HepG2 (cell line): ENCODE results near the gene TMEFF2. TPM values are rescaled to one million over a fixed set of nuclear protein-coding genes. Genes with fewer than 3 reads are reported as not detected.

Source experiments
- ATAC-seq: fragments of 200-7000 bp; cut with Tn5 transposase; 3 replicates; pipeline ENCODE4 v1.9.1; 2020; ENCODE audit warnings: mild to moderate bottlenecking, moderate library complexity
- BruUV-seq: library from RNA; stranded (reverse); fragments of 400-500 nt; replicated peaks from 2 replicates; lab custom pipeline; 2021; lab: Mats Ljungman, UMichigan
- CTCF ChIA-PET: fragments of 300-600 bp; formaldehyde crosslinking; extraction: SDS; loops from one replicate; lab custom pipeline; 2021; ENCODE audit warnings: low total read pairs, inconsistent platforms, low intra/inter-chr PET ratio; lab: Yijun Ruan, JAX
- POLR2A ChIA-PET: fragments of 350-600 bp; sonication (Branson Sonifier 250); formaldehyde crosslinking; loops from one replicate; lab custom pipeline; 2020; ENCODE audit warnings: antibody characterized with exemption, inconsistent platforms; lab: Yijun Ruan, JAX
- DNase-seq: peaks from one replicate; pipeline ENCODE4 v3.0.0-alpha.2; 2015; ENCODE audit warnings: low spot score
- FAIRE-seq: peaks from 3 replicates; lab custom pipeline; 2011; peaks lifted over from hg19 to GRCh38; lab: Jason Lieb, UNC
- H2AFZ ChIP-seq: one replicate; pipeline ENCODE4 v1.6.1; 2011; ENCODE audit warnings: low read length, inconsistent platforms
- H3K27ac ChIP-seq: fragments of 300-600 bp; 3 replicates; pipeline ENCODE4 v1.8.0; 2011; ENCODE audit warnings: mixed run types, mild to moderate bottlenecking, mixed read lengths, low read length, inconsistent platforms; ENCODE audit not compliant: insufficient read depth; ENCODE audit errors: extremely low read length
- H3K27me3 ChIP-seq, 2 experiments: fragments of 200-600 bp in 1 of 2; 2 replicates in 1 of 2; 3 replicates in 1 of 2; pipeline versions ENCODE4 v1.6.0 to v1.8.0; 2011; ENCODE audit warnings: low read length in 2 of 2, mild to moderate bottlenecking in 2 of 2, moderate library complexity in 2 of 2, inconsistent platforms in 1 of 2; ENCODE audit not compliant: insufficient read depth in 2 of 2, control insufficient read depth in 1 of 2
- H3K36me3 ChIP-seq, 2 experiments: fragments of 200-600 bp in 1 of 2; replicated peaks in 1 of 2; 2 replicates in 1 of 2; 3 replicates in 1 of 2; pipeline versions ENCODE4 v1.5.1 to v1.8.0; 2011; ENCODE audit warnings: low read length in 2 of 2, inconsistent platforms in 1 of 2; ENCODE audit not compliant: insufficient read depth in 2 of 2, control insufficient read depth in 1 of 2
- H3K4me1 ChIP-seq: 2 replicates; pipeline ENCODE4 v1.5.1; 2012; ENCODE audit warnings: low read length, inconsistent platforms; ENCODE audit not compliant: insufficient read depth
- H3K4me2 ChIP-seq: 2 replicates; pipeline ENCODE4 v1.6.0; 2011; ENCODE audit warnings: low read depth, low read length, inconsistent platforms
- H3K4me3 ChIP-seq, 3 experiments: fragments of 200-600 bp in 1 of 3; sonication (generic), shearing (Covaris generic) in 1 of 3; replicated peaks in 1 of 3; 2 replicates each; pipeline ENCODE4 v1.5.1; 2011 to 2016; ENCODE audit warnings: low read length in 3 of 3, inconsistent platforms in 2 of 3, low read depth in 2 of 3, mild to moderate bottlenecking in 2 of 3, control low read depth in 1 of 3, mixed read lengths in 1 of 3; ENCODE audit not compliant: insufficient read depth in 1 of 3
- H3K79me2 ChIP-seq: one replicate; pipeline ENCODE4 v1.6.1; 2011; ENCODE audit warnings: low read length, inconsistent platforms; ENCODE audit not compliant: insufficient read depth
- H3K9ac ChIP-seq: 2 replicates; pipeline ENCODE4 v1.6.0; 2011; ENCODE audit warnings: mild to moderate bottlenecking, low read depth, low read length, inconsistent platforms; ENCODE audit not compliant: insufficient read depth
- H3K9me3 ChIP-seq: 2 replicates; pipeline ENCODE4 v1.5.1; 2012; ENCODE audit warnings: mild to moderate bottlenecking, low read length
- H4K20me1 ChIP-seq: 2 replicates; pipeline ENCODE4 v1.6.0; 2011; ENCODE audit warnings: inconsistent platforms, mild to moderate bottlenecking, low read length, moderate library complexity; ENCODE audit not compliant: insufficient read depth
- ARNT2 ChIP-seq: sonication (generic); formaldehyde crosslinking; IDR thresholded peaks from 2 replicates; pipeline ENCODE4 v1.8.0; 2022; ENCODE audit warnings: mild to moderate bottlenecking, low read depth, missing genetic modification reagents, moderate library complexity
- ATF7 ChIP-seq, 2 experiments: fragments of 450-650 bp in 1 of 2; sonication (generic) in 1 of 2; formaldehyde crosslinking in 1 of 2; IDR thresholded peaks; 2 replicates each; pipeline versions ENCODE4 v1.4.0 to v1.6.1; 2016 to 2020; ENCODE audit warnings: antibody characterized with exemption in 1 of 2, mild to moderate bottlenecking in 1 of 2, missing genetic modification reagents in 1 of 2
- CREB1 ChIP-seq, 2 experiments: fragments of 450-650 bp in 1 of 2; IDR thresholded peaks; 2 replicates each; pipeline ENCODE4 v1.6.1; 2016 to 2017; ENCODE audit warnings: control low read depth in 1 of 2, mild to moderate bottlenecking in 1 of 2, missing compliant biosample characterization in 1 of 2, missing genetic modification characterization in 1 of 2
- HNF4G ChIP-seq, 2 experiments: sonication (generic) in 1 of 2; formaldehyde crosslinking in 1 of 2; IDR thresholded peaks; 2 replicates each; pipeline versions ENCODE4 v1.4.0 to v1.6.1; 2011 to 2020; ENCODE audit warnings: borderline replicate concordance in 2 of 2, low read depth in 2 of 2, mild to moderate bottlenecking in 2 of 2, low read length in 1 of 2, missing genetic modification reagents in 1 of 2, moderate library complexity in 1 of 2
- NBN ChIP-seq: fragments of 450-650 bp; conservative IDR thresholded peaks from 2 replicates; pipeline ENCODE4 v1.6.1; 2017
- RBAK ChIP-seq: sonication (generic); formaldehyde crosslinking; IDR thresholded peaks from 2 replicates; pipeline ENCODE4 v1.5.1; 2020; ENCODE audit warnings: mild to moderate bottlenecking, missing genetic modification reagents
- WGBS: methylation state at CpG from one replicate; pipeline ENCODE4 v1.1.6; 2017; ENCODE audit warnings: low lambda C conversion rate; 5-methylcytosine and 5-hydroxymethylcytosine counted together
- in situ Hi-C: cut with HindIII; loops from 2 replicates; pipeline ENCODE4 v1.10.0; 2017; ENCODE audit warnings: low pct_unique_long_range_greater_than_20kb; ENCODE audit not compliant: extremely low pct_ligation_motif_present
- intact Hi-C: fragments of 100-400 bp; cut with micrococcal nuclease; formaldehyde crosslinking; loops from one replicate; pipeline ENCODE4 v1.10.0; 2022; ENCODE audit not compliant: unreplicated experiment
- polyA plus RNA-seq, 8 experiments: library from polyadenylated mRNA; depleted of rRNA in 3 of 8; stranded (reverse) in 7 of 8; unstranded in 1 of 8; fragments of >200 nt; fragmentation: Illumina TruSeq in 4 of 8; extraction: Trizol in 4 of 8; gene quantifications; 2 replicates each; pipeline versions ENCODE4 v1.2.1 to v1.2.3, GENCODE V29; 2011 to 2016; ENCODE audit warnings: low read depth in 4 of 8, missing spikeins in 1 of 8, mixed read lengths in 1 of 8; ENCODE audit not compliant: insufficient read depth in 1 of 8
- total RNA-seq, 5 experiments: library from RNA; depleted of rRNA; stranded (reverse); fragments of >200 nt; fragmentation: Illumina TruSeq; extraction: Trizol; gene quantifications; 2 replicates each; pipeline ENCODE4 v1.2.3, GENCODE V29; 2016; ENCODE audit warnings: low read depth in 1 of 5
- TF ChIP-seq, protein P1 (sequence below): sonication (generic); formaldehyde crosslinking; IDR thresholded peaks from 2 replicates; pipeline ENCODE4 v1.5.0; 2020; ENCODE audit warnings: missing genetic modification reagents

Gene TMEFF2
- total and polyA plus RNA-seq, 2 of the 13 experiments (the other 11 are each of a cell fraction or from before 2014, with no cell fraction given) = not detected

DNA sequence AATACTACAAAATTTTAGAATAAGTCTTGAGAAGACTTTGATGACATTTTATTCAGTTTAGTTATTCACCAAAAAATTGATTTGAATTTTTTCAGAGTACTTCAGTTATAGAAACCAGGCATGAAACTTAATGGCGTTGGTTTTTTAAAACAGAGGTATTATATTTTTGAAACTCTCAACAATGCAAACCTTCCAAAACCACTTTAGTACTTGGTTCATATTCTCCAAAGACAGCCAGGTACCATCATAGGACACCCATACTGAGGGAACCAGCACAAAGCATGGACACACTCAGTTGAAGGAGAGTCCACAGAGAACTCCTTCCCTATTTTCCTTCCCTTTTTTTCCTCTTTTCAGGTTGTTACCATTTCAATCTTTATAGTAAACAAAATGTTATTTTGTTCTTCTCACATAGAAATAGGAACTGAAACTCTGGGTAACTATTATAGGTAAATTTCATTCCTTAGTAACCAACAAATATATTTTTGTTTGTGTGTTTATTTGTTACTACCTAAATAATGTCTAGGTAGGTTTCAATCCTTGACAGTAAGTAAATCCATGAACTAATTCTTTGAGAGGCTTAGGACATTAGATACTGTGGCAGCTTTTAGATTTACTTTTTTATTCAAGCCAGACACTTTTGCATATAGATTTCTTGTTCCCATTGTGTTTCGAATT, 95.8 kb downstream of the TMEFF2 start (continued):
- TF ChIP-seq, protein P1, sequence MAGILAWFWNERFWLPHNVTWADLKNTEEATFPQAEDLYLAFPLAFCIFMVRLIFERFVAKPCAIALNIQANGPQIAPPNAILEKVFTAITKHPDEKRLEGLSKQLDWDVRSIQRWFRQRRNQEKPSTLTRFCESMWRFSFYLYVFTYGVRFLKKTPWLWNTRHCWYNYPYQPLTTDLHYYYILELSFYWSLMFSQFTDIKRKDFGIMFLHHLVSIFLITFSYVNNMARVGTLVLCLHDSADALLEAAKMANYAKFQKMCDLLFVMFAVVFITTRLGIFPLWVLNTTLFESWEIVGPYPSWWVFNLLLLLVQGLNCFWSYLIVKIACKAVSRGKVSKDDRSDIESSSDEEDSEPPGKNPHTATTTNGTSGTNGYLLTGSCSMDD (CRISPR knock-in tag) = no peak

DNA sequence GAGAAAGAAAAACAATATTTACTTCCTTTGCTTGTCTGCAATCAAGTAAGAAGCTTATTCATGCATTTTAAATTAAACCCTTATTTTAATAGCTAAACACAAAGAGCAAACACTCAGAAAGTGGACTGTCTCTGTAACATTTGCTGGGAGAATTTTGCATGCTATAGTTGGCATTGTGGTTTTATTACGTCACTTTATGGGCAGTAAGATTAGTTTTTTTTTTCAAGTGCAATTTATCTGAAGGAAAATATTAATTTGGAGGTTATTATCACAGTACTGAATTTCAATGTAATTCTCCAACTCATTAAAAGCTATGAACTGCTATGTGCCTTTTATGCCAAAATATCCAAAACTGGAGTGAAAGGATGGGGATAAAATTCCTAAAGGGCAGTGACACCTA, 103.3 kb downstream of the TMEFF2 start:
- H3K27ac ChIP-seq = no peak overlapping the region
- H3K79me2 ChIP-seq = no peaks in the 10 kb centered on the region
- BruUV-seq = no TSS peak
- H3K4me1 ChIP-seq = no peaks in the 10 kb centered on the region
- H3K27me3 ChIP-seq = no peaks in the 10 kb centered on the region
- no peaks in the 10 kb centered on the region for H3K9me3 ChIP-seq
- intact Hi-C loops = no loop called here
- no peak overlapping the region for H3K4me2 ChIP-seq
- H3K9ac ChIP-seq = no peak overlapping the region
- H4K20me1 ChIP-seq = no peaks in the 10 kb centered on the region
- ATAC-seq (no peak), FAIRE-seq (no peak), DNase-seq (no peak)
- ChIA-PET CTCF (no interaction called here), POLR2A (no interaction called here)
- WGBS = 2% methylated on average over 1 of the region's 1 CpG
- in situ Hi-C loops = no loop called here
- H3K4me3 ChIP-seq = no peak overlapping the region
- H2AFZ ChIP-seq = no peak overlapping the region
- H3K36me3 ChIP-seq = no peaks in the 10 kb centered on the region
- peak; percentile 60; the same call in 1 of the 2 replicates for TF ChIP-seq CREB1 (IDR thresholded peaks at IDR 0.05)
- TF ChIP-seq CREB1 (CRISPR knock-in tag; IDR thresholded peaks at IDR 0.05) = no peak
- TF ChIP-seq ARNT2 (CRISPR knock-in tag) = no peak
- peak; percentile 75 for TF ChIP-seq ATF7 (IDR thresholded peaks at IDR 0.05)
- no peak for TF ChIP-seq ATF7 (CRISPR knock-in tag; IDR thresholded peaks at IDR 0.05)

DNA sequence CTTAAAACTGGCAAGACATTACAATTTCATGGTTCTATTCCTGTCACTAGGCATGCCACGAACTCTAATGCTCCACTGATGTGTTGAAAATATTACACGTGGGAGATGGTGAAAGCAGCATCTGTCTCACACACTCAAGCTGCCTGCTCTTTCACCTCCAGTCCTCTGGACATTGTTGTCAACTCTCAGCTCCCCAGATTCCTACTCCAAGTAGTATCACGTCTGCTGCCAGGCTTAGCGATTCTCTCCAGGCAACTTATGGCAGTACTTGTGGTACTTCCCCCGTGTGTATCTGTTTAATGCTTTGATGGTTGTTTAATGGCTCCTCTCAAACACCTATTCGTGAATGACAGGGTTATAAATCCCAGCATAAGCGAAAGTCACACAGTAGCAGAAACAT, 103.8 kb downstream of the TMEFF2 start:
- H3K4me1 ChIP-seq = no peaks in the 10 kb centered on the region
- DNase-seq (no peak), ATAC-seq (no peak)
- intact Hi-C loops = no loop called here
- no peaks in the 10 kb centered on the region for H3K27me3 ChIP-seq
- H3K4me2 ChIP-seq = no peak overlapping the region
- H3K4me3 ChIP-seq = no peak overlapping the region
- POLR2A ChIA-PET = no interaction called here
- no peaks in the 10 kb centered on the region for H4K20me1 ChIP-seq
- 13% methylated on average over 7 of the region's 7 CpGs for WGBS
- no peak overlapping the region for H2AFZ ChIP-seq
- H3K36me3 ChIP-seq = no peaks in the 10 kb centered on the region
- no TSS peak for BruUV-seq
- CTCF ChIA-PET = no interaction called here
- TF ChIP-seq NBN (no peak), RBAK (CRISPR knock-in tag) (no peak), HNF4G (IDR thresholded peaks at IDR 0.05; ENCODE audit: borderline replicate concordance, low read depth, low read length) (no peak), HNF4G (CRISPR knock-in tag; IDR thresholded peaks at IDR 0.05; ENCODE audit: borderline replicate concordance, low read depth) (no peak)
- TF ChIP-seq, all 625 proteins: peak for 0
- no peak for FAIRE-seq
- Histone ChIP-seq H3K27ac (no peak overlapping the region), H3K9ac (no peak overlapping the region), H3K9me3 (no peaks in the 10 kb centered on the region), H3K79me2 (no peaks in the 10 kb centered on the region)
- in situ Hi-C loops = no loop called here
